MM.1S (cell line): ENCODE measurements around the gene BCL11A.

Source experiments
- DNase-seq: peaks from one replicate; pipeline ENCODE4 v3.0.0-alpha.2; 2015
- H2AFZ ChIP-seq: fragments of 300-600 bp; sonication (generic); 2 replicates; pipeline ENCODE4 v1.6.0; 2016; ENCODE audit warnings: antibody characterized with exemption, low read length
- H3F3A ChIP-seq: fragments of 300-600 bp; sonication (generic); 2 replicates; pipeline ENCODE4 v1.6.1; 2016; ENCODE audit warnings: mild to moderate bottlenecking, antibody characterized with exemption, low read length, moderate library complexity, mixed read lengths; ENCODE audit not compliant: insufficient read depth
- H3K27ac ChIP-seq: fragments of 300-600 bp; sonication (generic); 2 replicates; pipeline ENCODE4 v1.5.1; 2016; ENCODE audit warnings: mild to moderate bottlenecking, low read length
- H3K27me3 ChIP-seq: fragments of 300-600 bp; sonication (generic); replicated peaks from 2 replicates; pipeline ENCODE4 v1.6.0; 2016; ENCODE audit warnings: low read length; ENCODE audit not compliant: insufficient read depth
- H3K36me3 ChIP-seq: fragments of 300-600 bp; sonication (generic); replicated peaks from 2 replicates; pipeline ENCODE4 v1.6.1; 2016; ENCODE audit warnings: mild to moderate bottlenecking, low read length, mixed read lengths; ENCODE audit not compliant: insufficient read depth
- H3K4me1 ChIP-seq: fragments of 300-600 bp; sonication (generic); 2 replicates; pipeline ENCODE4 v1.6.1; 2016; ENCODE audit warnings: low read length, mixed read lengths
- H3K4me2 ChIP-seq: fragments of 300-600 bp; sonication (generic); 2 replicates; pipeline ENCODE4 v1.6.0; 2016; ENCODE audit warnings: low read depth, low read length
- H3K4me3 ChIP-seq: fragments of 300-600 bp; sonication (generic); 2 replicates; pipeline ENCODE4 v1.5.1; 2016; ENCODE audit warnings: low read length, mixed read lengths
- H3K79me2 ChIP-seq: fragments of 300-600 bp; sonication (generic); 2 replicates; pipeline ENCODE4 v1.6.1; 2016; ENCODE audit warnings: mixed run types, low read length, mixed read lengths
- H3K9ac ChIP-seq: fragments of 300-600 bp; sonication (generic); 2 replicates; pipeline ENCODE4 v1.6.1; 2016; ENCODE audit warnings: low read length, mixed read lengths
- H3K9me2 ChIP-seq: fragments of 300-600 bp; sonication (generic); replicated peaks from 2 replicates; pipeline ENCODE4 v1.6.1; 2016; ENCODE audit warnings: mild to moderate bottlenecking, low read length, mixed read lengths; ENCODE audit not compliant: insufficient read depth
- H3K9me3 ChIP-seq: fragments of 300-600 bp; sonication (generic); replicated peaks from 2 replicates; pipeline ENCODE4 v1.6.1; 2016; ENCODE audit warnings: mild to moderate bottlenecking, low read length, mixed read lengths; ENCODE audit not compliant: insufficient read depth
- H4K20me1 ChIP-seq: fragments of 300-600 bp; sonication (generic); 2 replicates; pipeline ENCODE4 v1.6.1; 2016; ENCODE audit warnings: mild to moderate bottlenecking, low read length, moderate library complexity, mixed read lengths; ENCODE audit not compliant: insufficient read depth
- CTCF ChIP-seq: fragments of 300-600 bp; sonication (generic); IDR thresholded peaks from 2 replicates; pipeline ENCODE4 v1.5.1; 2016; ENCODE audit warnings: antibody characterized with exemption, low read length, mixed read lengths
- EZH2 ChIP-seq: fragments of 300-600 bp; sonication (generic); optimal IDR thresholded peaks from 2 replicates; pipeline ENCODE3; 2017; ENCODE audit warnings: low read depth, mild to moderate bottlenecking, antibody characterized with exemption, low read length, mixed read lengths
- EZH2phosphoT487 ChIP-seq: fragments of 300-600 bp; sonication (generic); IDR thresholded peaks from 2 replicates; pipeline ENCODE4 v1.6.1; 2018; ENCODE audit warnings: antibody characterized with exemption, low read length

BCL11A gene

GRCh38 chr2:60432035-60432601 is 121.3 kb downstream of the BCL11A start:
- no peak overlapping the region for H3K4me3 ChIP-seq
- H4K20me1 ChIP-seq, result no peaks in the 10 kb centered on the region
- no peak overlapping the region for H3K27ac ChIP-seq
- H3F3A ChIP-seq, result no peaks in the 10 kb centered on the region
- no peaks in the 10 kb centered on the region for H3K4me1 ChIP-seq
- TF ChIP-seq CTCF (no peak), EZH2phosphoT487 (no peak), EZH2 (no peak)
- H3K9me3 ChIP-seq, result no peaks in the 10 kb centered on the region
- no peaks in the 10 kb centered on the region for H3K36me3 ChIP-seq
- H2AFZ ChIP-seq, result no peak overlapping the region
- no peaks in the 10 kb centered on the region for H3K27me3 ChIP-seq
- no peak for DNase-seq
- H3K9ac ChIP-seq, result no peak overlapping the region
- H3K79me2 ChIP-seq, result no peaks in the 10 kb centered on the region
- no peak overlapping the region for H3K4me2 ChIP-seq
- H3K9me2 ChIP-seq, result no peaks in the 10 kb centered on the region

- no peak for TF ChIP-seq CTCF
- no peak for TF ChIP-seq EZH2phosphoT487
- no peak for TF ChIP-seq EZH2
- no peaks in the 10 kb centered on the region for H3K4me1 ChIP-seq
- H3F3A ChIP-seq, result no peaks in the 10 kb centered on the region
- no peaks in the 10 kb centered on the region for H4K20me1 ChIP-seq
- H2AFZ ChIP-seq, result no peak overlapping the region
- DNase-seq, result no peak
- no peaks in the 10 kb centered on the region for H3K36me3 ChIP-seq
- no peaks in the 10 kb centered on the region for H3K9me2 ChIP-seq
- H3K27me3 ChIP-seq, result no peaks in the 10 kb centered on the region
- H3K27ac ChIP-seq, result no peak overlapping the region
- H3K79me2 ChIP-seq, result no peaks in the 10 kb centered on the region
- no peaks in the 10 kb centered on the region for H3K9me3 ChIP-seq
- no peak overlapping the region for H3K4me3 ChIP-seq
- no peak overlapping the region for H3K9ac ChIP-seq
- no peak overlapping the region for H3K4me2 ChIP-seq
Measured at GRCh38 chr2:60429681-60430080, 123.8 kb downstream of the BCL11A start.

GRCh38 chr2:60426880-60427279 is 126.6 kb downstream of the BCL11A start:
- Histone ChIP-seq H3K9me2 (no peaks in the 10 kb centered on the region), H3F3A (no peaks in the 10 kb centered on the region), H4K20me1 (no peaks in the 10 kb centered on the region), H3K9me3 (no peaks in the 10 kb centered on the region), H3K79me2 (no peaks in the 10 kb centered on the region), H3K4me2 (no peak overlapping the region), H3K9ac (no peak overlapping the region), H3K4me1 (no peaks in the 10 kb centered on the region), H3K4me3 (no peak overlapping the region), H2AFZ (no peak overlapping the region), H3K36me3 (no peaks in the 10 kb centered on the region), H3K27ac (no peak overlapping the region), H3K27me3 (no peaks in the 10 kb centered on the region)
- TF ChIP-seq EZH2, result no peak
- no peak for TF ChIP-seq CTCF
- no peak for TF ChIP-seq EZH2phosphoT487
- no peak for DNase-seq
